ENCODE measurements around the gene NLRP10.

- no peak for TF ChIP-seq CTCF (IDR thresholded peaks at IDR 0.05; ENCODE audit: insufficient read depth, low read length, poor library complexity, severe bottlenecking)
- TF ChIP-seq EZH2phosphoT487 (conservative IDR thresholded peaks at IDR 0.05; ENCODE audit: low read length), result no peak
These were observed 3.4 kb upstream of the NLRP10 start for GRCh38 chr11:7968686-7969085.

All from SU-DHL-6 (cell line).